CD14-positive monocyte (primary cell): Measurements from ENCODE around the gene LRRIQ1. TPM values are rescaled to one million over a fixed set of nuclear protein-coding genes. Genes with fewer than 3 reads are reported as not detected.

ENCODE experiments used
- DNase-seq, 3 donors: peaks; one replicate each; pipeline ENCODE4 v3.0.0-alpha.2; 2011 to 2022
- H2AFZ ChIP-seq: 2 replicates; pipeline ENCODE4 v1.6.0; 2012; ENCODE audit warnings: mild to moderate bottlenecking, low read depth, low read length, inconsistent platforms; ENCODE audit not compliant: insufficient read depth, poor library complexity, severe bottlenecking
- H3K27ac ChIP-seq, 2 donors: 1 replicate in 1 of 2; 2 replicates in 1 of 2; pipeline ENCODE4 v1.5.1; 2012 to 2013; ENCODE audit warnings: low read length in 2 of 2, control low read depth in 1 of 2, inconsistent platforms in 1 of 2, low read depth in 1 of 2, mild to moderate bottlenecking in 1 of 2
- H3K27me3 ChIP-seq, 2 donors: one replicate each; pipeline versions ENCODE4 v1.6.0 to v1.6.1; 2011 to 2013; ENCODE audit warnings: low read length in 2 of 2; ENCODE audit not compliant: control insufficient read depth in 2 of 2, insufficient read depth in 2 of 2
- H3K36me3 ChIP-seq, 2 donors: replicated peaks in 1 of 2; 1 replicate in 1 of 2; 2 replicates in 1 of 2; pipeline versions ENCODE4 v1.5.1 to v1.6.1; 2012 to 2013; ENCODE audit warnings: low read length in 2 of 2, control low read depth in 1 of 2, inconsistent platforms in 1 of 2, mild to moderate bottlenecking in 1 of 2; ENCODE audit not compliant: insufficient read depth in 2 of 2, control insufficient read depth in 1 of 2
- H3K4me1 ChIP-seq, 2 donors: 1 replicate in 1 of 2; 2 replicates in 1 of 2; pipeline versions ENCODE4 v1.5.1 to v1.6.1; 2012 to 2013; ENCODE audit warnings: low read length in 2 of 2, control low read depth in 1 of 2, inconsistent platforms in 1 of 2, mild to moderate bottlenecking in 1 of 2, moderate library complexity in 1 of 2; ENCODE audit not compliant: insufficient read depth in 2 of 2, control insufficient read depth in 1 of 2
- H3K4me2 ChIP-seq: replicated peaks from 2 replicates; pipeline ENCODE3; 2012; ENCODE audit warnings: low read length, moderate library complexity, mild to moderate bottlenecking; ENCODE audit not compliant: poor library complexity, severe bottlenecking; ENCODE audit errors: extremely low read depth
- H3K4me3 ChIP-seq, 3 experiments: fragments of 200-600 bp in 1 of 3; sonication (generic) in 1 of 3; replicated peaks in 1 of 3; 1 replicate in 2 of 3; 2 replicates in 1 of 3; pipeline ENCODE4 v1.5.1; 2011 to 2013; ENCODE audit warnings: low read length in 3 of 3, mild to moderate bottlenecking in 3 of 3, control low read depth in 2 of 3, low read depth in 2 of 3, inconsistent platforms in 1 of 3, moderate library complexity in 1 of 3
- H3K79me2 ChIP-seq: 2 replicates; pipeline ENCODE4 v1.6.0; 2012; ENCODE audit warnings: mild to moderate bottlenecking, control low read depth, inconsistent platforms, low read length, moderate library complexity; ENCODE audit not compliant: insufficient read depth
- H3K9ac ChIP-seq: 2 replicates; pipeline ENCODE4 v1.6.0; 2017; ENCODE audit warnings: low read length, mild to moderate bottlenecking; ENCODE audit not compliant: insufficient read depth, poor library complexity, severe bottlenecking
- H3K9me3 ChIP-seq, 2 donors: replicated peaks in 1 of 2; 1 replicate in 1 of 2; 2 replicates in 1 of 2; pipeline versions ENCODE4 v1.5.1 to v1.6.1; 2012 to 2013; ENCODE audit warnings: low read length in 2 of 2, control low read depth in 1 of 2; ENCODE audit not compliant: control insufficient read depth in 1 of 2, insufficient read depth in 1 of 2
- H4K20me1 ChIP-seq: 2 replicates; pipeline ENCODE4 v1.6.0; 2012; ENCODE audit warnings: mild to moderate bottlenecking, low read length, control low read depth, moderate library complexity; ENCODE audit not compliant: insufficient read depth
- H3K27ac Mint-ChIP-seq, 7 donors: one replicate each; pipeline ENCODE4 v1.8.0; 2020; ENCODE audit warnings: mild to moderate bottlenecking in 7 of 7, mixed read lengths in 7 of 7, moderate library complexity in 6 of 7, inconsistent platforms in 2 of 7
- H3K27me3 Mint-ChIP-seq, 3 donors: one replicate each; pipeline ENCODE4 v1.8.0; 2021 to 2022; ENCODE audit warnings: low read depth in 3 of 3, mild to moderate bottlenecking in 3 of 3, mixed read lengths in 3 of 3, moderate library complexity in 3 of 3, inconsistent platforms in 1 of 3
- H3K36me3 Mint-ChIP-seq, 2 donors: one replicate each; pipeline ENCODE4 v1.8.0; 2020; ENCODE audit warnings: mixed read lengths in 2 of 2, inconsistent platforms in 1 of 2, mild to moderate bottlenecking in 1 of 2
- H3K4me1 Mint-ChIP-seq: one replicate; pipeline ENCODE4 v1.8.0; 2020; ENCODE audit warnings: mild to moderate bottlenecking, mixed read lengths
- H3K4me3 Mint-ChIP-seq, 2 donors: one replicate each; pipeline ENCODE4 v1.8.0; 2020; ENCODE audit warnings: mild to moderate bottlenecking in 2 of 2, mixed read lengths in 2 of 2, moderate library complexity in 1 of 2
- H3K9me3 Mint-ChIP-seq, 7 donors: one replicate each; pipeline ENCODE4 v1.8.0; 2020 to 2022; ENCODE audit warnings: mixed read lengths in 7 of 7, mild to moderate bottlenecking in 6 of 7, moderate library complexity in 6 of 7, inconsistent platforms in 2 of 7
- WGBS: methylation state at CpG from one replicate; pipeline ENCODE4 v1.1.5; 2013; ENCODE audit warnings: missing lambda C conversion rate; ENCODE audit not compliant: insufficient coverage; 5-methylcytosine and 5-hydroxymethylcytosine counted together
- intact Hi-C, 2 donors: fragments of 100-400 bp; cut with micrococcal nuclease; formaldehyde crosslinking; loops; one replicate each; pipeline versions ENCODE4 v1.15.0 to v1.15.1; 2023
- polyA plus RNA-seq, 3 donors: library from polyadenylated mRNA; depleted of rRNA in 1 of 3; unstranded in 2 of 3; stranded (reverse) in 1 of 3; fragments of 300-500 nt in 2 of 3; fragments of >200 nt in 1 of 3; fragmentation: Illumina TruSeq in 2 of 3; gene quantifications; 1 replicate in 2 of 3; 2 replicates in 1 of 3; pipeline ENCODE4 v1.2.3, GENCODE V29; 2012 to 2021
- TF ChIP-seq, protein P1 (sequence below): fragments of 200-600 bp; IDR thresholded peaks from one replicate; pipeline ENCODE4 v1.8.0; 2022; ENCODE audit warnings: antibody characterized with exemption, mild to moderate bottlenecking

The LRRIQ1 gene
- polyA plus RNA-seq, 3 donors: not detected

DNA sequence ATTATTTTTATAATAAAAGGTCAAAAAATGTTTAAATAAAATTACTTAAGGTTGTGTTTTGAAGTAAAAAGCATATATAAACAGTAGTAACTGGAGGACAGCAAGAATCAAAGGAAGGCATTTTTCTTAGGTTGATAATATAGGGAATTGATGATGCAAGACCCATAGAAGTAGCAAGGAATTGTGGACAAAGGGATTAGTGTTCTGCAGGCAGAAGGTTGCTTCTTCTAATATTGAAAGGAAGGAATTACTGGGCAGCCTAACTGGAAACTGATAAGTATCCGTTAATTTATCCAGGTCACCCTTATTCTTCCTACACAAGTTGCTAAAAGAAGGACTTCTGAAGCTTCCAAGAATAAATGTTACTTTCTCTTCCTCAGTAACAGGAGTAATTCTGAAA, 189.3 kb downstream of the LRRIQ1 start:
- Histone ChIP-seq H2AFZ (no peak overlapping the region), H3K4me1 (no peaks in the 10 kb centered on the region), H3K4me2 (no peak overlapping the region), H3K36me3 (no peaks in the 10 kb centered on the region), H4K20me1 (no peaks in the 10 kb centered on the region), H3K9ac (no peak overlapping the region), H3K27ac (no peak overlapping the region), H3K4me3 (no peak overlapping the region), H3K9me3 (no peaks in the 10 kb centered on the region), H3K27me3 (no peaks in the 10 kb centered on the region), H3K79me2 (no peaks in the 10 kb centered on the region)
- H3K36me3 Mint-ChIP-seq: no peaks in the 10 kb centered on the region
- no peaks in the 10 kb centered on the region for H3K4me1 Mint-ChIP-seq
- TF ChIP-seq, protein P1, sequence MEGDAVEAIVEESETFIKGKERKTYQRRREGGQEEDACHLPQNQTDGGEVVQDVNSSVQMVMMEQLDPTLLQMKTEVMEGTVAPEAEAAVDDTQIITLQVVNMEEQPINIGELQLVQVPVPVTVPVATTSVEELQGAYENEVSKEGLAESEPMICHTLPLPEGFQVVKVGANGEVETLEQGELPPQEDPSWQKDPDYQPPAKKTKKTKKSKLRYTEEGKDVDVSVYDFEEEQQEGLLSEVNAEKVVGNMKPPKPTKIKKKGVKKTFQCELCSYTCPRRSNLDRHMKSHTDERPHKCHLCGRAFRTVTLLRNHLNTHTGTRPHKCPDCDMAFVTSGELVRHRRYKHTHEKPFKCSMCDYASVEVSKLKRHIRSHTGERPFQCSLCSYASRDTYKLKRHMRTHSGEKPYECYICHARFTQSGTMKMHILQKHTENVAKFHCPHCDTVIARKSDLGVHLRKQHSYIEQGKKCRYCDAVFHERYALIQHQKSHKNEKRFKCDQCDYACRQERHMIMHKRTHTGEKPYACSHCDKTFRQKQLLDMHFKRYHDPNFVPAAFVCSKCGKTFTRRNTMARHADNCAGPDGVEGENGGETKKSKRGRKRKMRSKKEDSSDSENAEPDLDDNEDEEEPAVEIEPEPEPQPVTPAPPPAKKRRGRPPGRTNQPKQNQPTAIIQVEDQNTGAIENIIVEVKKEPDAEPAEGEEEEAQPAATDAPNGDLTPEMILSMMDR: no peak
- H3K4me3 Mint-ChIP-seq: no peak overlapping the region
- intact Hi-C loops: no loop called here
- DNase-seq: no peak
- H3K9me3 Mint-ChIP-seq: peaks cover 0 to 2% (median 0%) of the 10 kb centered on the region in 7 donors
- peaks cover 0 to 3% (median 0%) of the 10 kb centered on the region in 3 donors for H3K27me3 Mint-ChIP-seq
- WGBS: no CpG with 5 or more reads among the region's 1 CpG
- no peak overlapping the region for H3K27ac Mint-ChIP-seq

DNA sequence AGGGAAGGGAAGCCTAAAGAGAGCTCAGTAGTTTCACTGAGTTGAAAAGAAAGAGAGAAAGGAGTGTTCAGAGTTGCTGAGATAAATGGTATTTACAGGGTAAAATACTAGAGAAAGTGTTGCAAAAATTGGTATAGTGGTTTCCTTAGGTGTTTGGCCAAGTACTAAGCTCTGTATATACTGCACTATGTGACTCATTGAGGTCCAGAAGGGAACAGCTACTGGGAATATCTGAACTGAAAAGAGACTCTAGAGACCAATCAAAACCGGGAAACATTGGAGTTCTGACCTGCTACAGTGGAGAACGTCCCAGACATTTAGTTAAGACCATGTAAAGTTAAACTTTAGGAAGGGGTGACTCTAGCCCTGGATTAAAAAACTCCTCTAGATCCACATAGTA, 201.2 kb downstream of the LRRIQ1 start:
- Histone ChIP-seq H3K4me3 (no peak overlapping the region), H3K4me2 (no peak overlapping the region), H3K36me3 (no peaks in the 10 kb centered on the region), H3K27ac (no peak overlapping the region), H2AFZ (no peak overlapping the region), H3K27me3 (no peaks in the 10 kb centered on the region), H3K9ac (no peak overlapping the region), H3K79me2 (no peaks in the 10 kb centered on the region), H4K20me1 (no peaks in the 10 kb centered on the region), H3K9me3 (no peaks in the 10 kb centered on the region), H3K4me1 (no peaks in the 10 kb centered on the region)
- Mint-ChIP-seq H3K27me3 (no peaks in the 10 kb centered on the region), H3K36me3 (no peaks in the 10 kb centered on the region), H3K9me3 (peaks cover 0 to 2% (median 0%) of the 10 kb centered on the region in 7 donors), H3K4me1 (no peaks in the 10 kb centered on the region), H3K4me3 (no peak overlapping the region), H3K27ac (no peak overlapping the region)
- 71% methylated on average over 1 of the region's 2 CpGs for WGBS
- intact Hi-C loops: no loop called here
- DNase-seq: no peak
- TF ChIP-seq, protein P1: no peak
